Fibroblast of the aortic adventitia (primary cell): Measurements from ENCODE around the gene PALB2. TPM values are rescaled to one million over a fixed set of nuclear protein-coding genes. Genes with fewer than 3 reads are reported as not detected.

Source experiments
- DNase-seq: peaks from one replicate; pipeline ENCODE4 v3.0.0-alpha.2; 2010; ENCODE audit warnings: low read depth
- H3K4me3 ChIP-seq: 2 replicates; pipeline ENCODE4 v1.5.1; 2011; ENCODE audit warnings: low read depth, mild to moderate bottlenecking, control low read depth, low read length, moderate library complexity
- total RNA-seq: library from RNA; depleted of rRNA; stranded (reverse); fragments of >200 nt; gene quantifications from 2 replicates; pipeline ENCODE4 v1.2.3, GENCODE V29; 2012; ENCODE audit warnings: low replicate concordance
- TF ChIP-seq, protein P1 (sequence below): IDR thresholded peaks from 2 replicates; pipeline ENCODE4 v1.5.1; 2011; ENCODE audit warnings: mild to moderate bottlenecking, low read length, control low read depth, inconsistent platforms; ENCODE audit not compliant: insufficient read depth

The PALB2 gene
- total RNA-seq, 1 donor, result 19.4 TPM

DNA sequence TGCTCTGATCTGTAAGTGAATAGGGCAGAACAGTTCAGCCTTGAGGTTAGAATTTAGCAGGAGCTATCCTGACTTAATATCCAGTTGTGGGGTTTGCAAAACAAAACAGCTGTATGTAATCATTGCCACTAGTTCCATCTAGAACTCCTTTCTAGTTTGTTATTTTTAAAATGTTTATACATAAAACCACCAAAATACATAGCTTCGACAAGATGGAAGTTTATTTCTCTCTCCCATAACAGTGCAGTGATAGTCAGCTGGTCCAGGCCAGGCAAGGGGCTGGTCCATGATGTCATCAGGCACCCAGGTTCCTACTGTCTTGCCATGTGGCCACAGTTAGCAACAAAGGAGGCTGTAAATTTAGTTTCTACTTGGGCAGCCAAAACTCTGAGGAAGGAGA is 27.1 kb upstream of the PALB2 start:
- no peak overlapping the region for H3K4me3 ChIP-seq
- TF ChIP-seq, protein P1, sequence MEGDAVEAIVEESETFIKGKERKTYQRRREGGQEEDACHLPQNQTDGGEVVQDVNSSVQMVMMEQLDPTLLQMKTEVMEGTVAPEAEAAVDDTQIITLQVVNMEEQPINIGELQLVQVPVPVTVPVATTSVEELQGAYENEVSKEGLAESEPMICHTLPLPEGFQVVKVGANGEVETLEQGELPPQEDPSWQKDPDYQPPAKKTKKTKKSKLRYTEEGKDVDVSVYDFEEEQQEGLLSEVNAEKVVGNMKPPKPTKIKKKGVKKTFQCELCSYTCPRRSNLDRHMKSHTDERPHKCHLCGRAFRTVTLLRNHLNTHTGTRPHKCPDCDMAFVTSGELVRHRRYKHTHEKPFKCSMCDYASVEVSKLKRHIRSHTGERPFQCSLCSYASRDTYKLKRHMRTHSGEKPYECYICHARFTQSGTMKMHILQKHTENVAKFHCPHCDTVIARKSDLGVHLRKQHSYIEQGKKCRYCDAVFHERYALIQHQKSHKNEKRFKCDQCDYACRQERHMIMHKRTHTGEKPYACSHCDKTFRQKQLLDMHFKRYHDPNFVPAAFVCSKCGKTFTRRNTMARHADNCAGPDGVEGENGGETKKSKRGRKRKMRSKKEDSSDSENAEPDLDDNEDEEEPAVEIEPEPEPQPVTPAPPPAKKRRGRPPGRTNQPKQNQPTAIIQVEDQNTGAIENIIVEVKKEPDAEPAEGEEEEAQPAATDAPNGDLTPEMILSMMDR, result no peak
- no peak for DNase-seq

DNA sequence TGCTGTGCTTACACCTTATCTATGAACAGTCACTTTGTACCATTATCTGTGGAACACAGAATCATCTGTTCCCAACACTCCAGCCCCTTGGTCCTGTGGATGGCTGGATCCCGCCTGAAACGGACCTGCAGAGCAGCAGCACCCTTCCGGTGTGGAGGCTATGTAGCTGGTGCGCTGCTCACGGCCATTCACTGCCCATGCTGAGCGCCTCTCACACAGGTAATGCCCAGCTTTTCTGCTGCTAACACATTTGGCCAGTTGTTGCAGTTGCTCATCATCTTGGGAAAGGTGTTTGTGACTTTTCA is 26.2 kb upstream of the PALB2 start:
- TF ChIP-seq, protein P1, result no peak
- H3K4me3 ChIP-seq, result no peak overlapping the region
- DNase-seq, result no peak

DNA sequence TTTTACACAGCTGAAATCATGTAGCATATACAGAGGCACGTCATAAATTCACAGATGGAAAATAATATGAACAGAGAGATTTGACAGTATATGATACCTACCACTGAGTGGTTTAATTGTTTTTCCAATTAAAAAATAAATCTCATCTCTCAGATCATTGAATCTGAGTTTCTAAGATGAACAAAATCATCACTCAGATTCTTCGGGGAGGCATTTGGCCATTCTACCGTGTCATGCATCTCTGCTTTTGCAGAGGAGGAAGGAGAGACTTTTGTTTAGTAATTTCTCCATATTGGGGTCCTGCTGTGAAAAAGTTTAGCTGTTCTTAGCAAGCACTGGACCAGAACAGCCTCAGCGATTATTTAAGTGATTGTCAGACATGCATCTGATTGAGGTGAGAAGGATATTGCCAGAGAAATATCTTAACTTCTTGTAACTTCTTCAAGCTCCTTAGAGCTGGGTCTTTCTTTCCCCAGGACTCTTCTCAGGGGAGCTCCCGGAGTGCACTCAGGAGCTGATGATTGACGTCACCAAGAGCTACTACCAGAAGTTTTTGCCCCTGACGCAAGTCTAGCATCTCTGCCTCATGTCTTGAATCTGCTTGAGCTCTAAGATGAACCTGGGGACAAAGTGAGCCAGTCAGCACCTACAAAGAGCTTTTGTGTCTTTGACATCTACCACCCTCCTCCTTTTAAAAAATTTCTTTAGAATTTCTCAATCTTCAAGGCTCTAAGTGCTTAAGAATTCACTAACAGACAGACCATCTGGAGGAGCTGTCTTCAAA is 25.7 kb upstream of the PALB2 start:
- H3K4me3 ChIP-seq, result no peak overlapping the region
- TF ChIP-seq, protein P1, result no peak
- DNase-seq, result no peak

DNA sequence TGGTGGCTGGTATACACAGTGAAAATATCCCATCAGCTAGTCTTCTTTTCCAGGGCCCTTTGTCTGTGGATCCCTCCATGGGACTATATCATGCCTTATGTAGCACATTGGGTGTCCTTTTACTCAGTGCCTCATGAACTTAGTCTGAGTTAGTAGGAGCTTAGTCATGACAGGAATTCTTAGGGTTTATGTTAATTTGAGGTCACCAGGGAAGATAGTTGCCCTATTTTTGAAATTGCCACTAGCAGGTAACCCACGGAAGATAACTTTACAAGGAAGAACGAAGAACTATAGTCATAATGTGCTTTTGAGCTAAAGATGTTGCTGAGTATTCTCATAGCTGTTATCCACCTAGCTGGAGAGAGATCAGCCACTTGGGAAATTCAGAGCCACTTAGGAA is 22.8 kb upstream of the PALB2 start:
- TF ChIP-seq, protein P1, result no peak
- no peak overlapping the region for H3K4me3 ChIP-seq
- DNase-seq, result no peak

DNA sequence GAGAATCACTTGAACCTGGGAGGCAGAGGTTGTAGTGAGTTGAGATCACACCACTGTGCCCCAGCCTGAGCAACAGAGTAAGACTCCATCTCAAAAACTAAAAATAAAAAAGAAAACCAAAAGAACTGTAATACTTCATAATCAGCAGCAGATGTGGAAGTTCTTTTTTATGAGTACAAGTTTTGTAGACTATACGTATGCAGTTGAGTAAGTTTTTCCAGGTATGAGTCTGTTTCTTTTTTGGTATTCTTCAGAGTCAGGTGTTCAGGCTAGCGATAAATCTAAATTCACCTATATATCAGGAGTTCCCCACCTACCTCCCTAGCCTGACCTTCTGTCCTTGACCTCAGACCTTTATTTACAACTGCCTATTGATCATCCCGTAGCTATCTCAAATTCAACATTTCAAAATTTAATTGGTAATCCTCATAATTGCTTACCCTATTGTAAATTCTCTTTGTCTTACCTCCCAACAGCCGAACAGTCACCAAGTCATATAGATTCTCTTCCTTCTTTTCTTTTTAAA is 10.9 kb upstream of the PALB2 start:
- TF ChIP-seq, protein P1, result no peak
- DNase-seq, result no peak
- H3K4me3 ChIP-seq, result no peak overlapping the region

DNA sequence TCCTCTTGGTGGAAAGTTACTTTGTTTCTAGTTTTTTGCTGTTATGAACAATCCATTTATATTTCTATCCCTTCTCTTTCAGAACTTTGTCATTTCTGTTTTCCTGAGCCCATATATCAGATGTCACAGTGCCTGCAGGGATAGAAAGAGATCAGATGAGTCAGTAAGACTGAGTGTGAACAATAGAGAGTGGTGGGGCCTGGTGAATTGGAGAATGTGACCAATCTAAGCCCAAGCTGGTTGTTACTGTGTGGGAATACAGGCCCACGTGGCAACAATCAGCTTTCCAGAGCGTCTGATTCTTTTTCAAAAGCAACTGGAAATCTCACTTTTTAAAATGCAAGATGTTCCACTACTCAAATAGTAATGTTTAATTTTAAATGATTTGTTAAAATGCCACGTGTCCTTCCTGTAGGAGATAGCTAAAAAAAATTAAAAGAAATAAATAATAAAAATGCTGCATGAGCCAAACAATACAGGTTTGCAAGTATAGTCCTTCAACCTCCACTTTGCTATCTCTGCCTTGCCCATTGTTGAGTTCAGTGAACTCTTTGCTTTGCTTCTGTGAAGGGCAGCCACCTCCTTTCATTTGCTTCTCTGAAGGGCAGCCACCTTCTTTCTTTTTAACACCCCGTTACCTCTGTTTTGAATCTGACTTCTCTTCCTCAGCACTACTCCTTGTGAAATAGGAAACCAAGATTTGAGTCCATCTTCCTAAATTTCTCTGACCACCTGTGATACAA is 9.7 kb upstream of the PALB2 start:
- no peak overlapping the region for H3K4me3 ChIP-seq

More for the DNA sequence above, 9.7 kb upstream of the PALB2 start:
- TF ChIP-seq, protein P1, result no peak
- no peak for DNase-seq
